HG03139 (cell line): Measurements from ENCODE around the gene RASGRF2.

Experiments used
- ATAC-seq: cut with Tn5 transposase; IDR thresholded peaks from one replicate; pipeline ENCODE4 v1.9.1; 2021; ENCODE audit not compliant: unreplicated experiment

Gene RASGRF2

DNA sequence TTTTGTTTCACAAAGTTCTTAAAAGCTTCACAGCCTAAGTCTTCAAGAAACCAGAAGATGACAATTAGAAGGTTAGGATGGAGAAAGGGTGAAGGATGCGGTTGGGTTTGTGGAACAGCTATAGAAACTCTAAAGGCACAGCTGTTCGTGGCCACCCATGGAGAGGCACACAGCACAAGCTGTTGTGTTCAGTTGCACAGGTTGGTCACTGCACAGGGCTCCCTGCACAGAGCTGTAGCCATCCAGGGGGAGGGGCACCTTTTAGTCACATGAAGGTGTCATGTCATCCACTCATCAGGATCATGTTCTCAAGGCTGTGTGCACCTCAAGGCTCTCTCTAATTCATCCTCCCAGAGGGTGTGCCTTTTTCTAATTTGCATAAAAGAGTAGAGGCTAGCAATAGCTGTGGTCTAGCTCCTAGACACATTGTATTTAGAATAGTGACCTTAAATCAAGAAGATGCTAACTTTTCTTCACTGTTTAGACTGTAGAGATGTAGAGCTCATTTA lies 5.0 kb upstream of the RASGRF2 start:
- no peak for ATAC-seq

DNA sequence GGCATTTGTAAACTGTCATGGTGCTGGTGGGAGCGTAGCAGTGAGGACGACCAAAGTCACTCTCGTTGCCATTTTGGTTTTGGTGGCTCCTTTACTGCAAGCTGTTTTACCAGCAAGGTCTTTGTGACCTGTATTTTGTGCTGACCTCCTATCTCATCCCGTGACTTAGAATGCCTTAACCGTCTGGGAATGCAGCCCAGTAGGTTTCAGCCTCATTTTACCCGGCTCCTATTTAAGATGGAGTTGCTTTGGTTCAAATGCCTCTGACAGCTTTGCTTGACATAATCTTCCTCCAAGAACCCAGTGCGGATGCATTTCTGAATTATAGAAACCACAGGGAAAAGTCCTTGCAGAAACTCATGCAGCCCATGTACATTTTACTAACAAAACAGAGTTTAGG lies 3.9 kb upstream of the RASGRF2 start:
- ATAC-seq, result no peak

DNA sequence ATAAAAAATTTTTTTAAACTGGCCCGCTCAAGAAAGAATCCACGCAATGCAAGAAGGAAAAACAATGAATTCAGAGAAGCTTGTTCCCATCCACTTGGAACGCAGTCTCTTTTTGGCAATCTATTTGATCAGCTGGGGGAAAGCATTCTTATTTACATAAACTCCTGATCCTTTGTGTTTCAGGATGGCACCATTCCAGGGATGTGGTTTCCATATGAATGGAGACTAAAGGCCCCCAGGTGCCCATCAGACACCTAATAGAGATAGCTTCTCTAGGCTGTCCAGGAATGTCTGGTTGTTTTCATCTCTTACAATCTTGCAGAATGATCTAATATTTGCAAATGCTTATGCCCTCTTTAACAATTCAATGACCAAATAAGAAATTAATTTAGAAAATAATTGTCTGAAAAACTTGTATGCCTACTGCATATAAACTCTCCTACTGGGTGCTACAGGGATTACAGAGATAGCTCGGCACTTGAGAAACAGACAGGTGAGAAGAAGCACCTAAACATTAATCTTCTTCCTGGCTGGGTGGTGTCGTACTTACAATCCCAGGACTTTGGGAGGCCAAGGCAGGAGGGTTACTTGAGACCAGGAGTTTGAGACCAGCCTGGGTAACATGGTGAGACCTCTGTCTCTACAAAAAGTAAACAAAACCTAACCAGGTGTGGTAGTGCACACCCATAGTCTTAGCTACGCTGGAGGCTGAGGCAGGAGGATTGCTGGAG lies 3.0 kb upstream of the RASGRF2 start:
- no peak for ATAC-seq

DNA sequence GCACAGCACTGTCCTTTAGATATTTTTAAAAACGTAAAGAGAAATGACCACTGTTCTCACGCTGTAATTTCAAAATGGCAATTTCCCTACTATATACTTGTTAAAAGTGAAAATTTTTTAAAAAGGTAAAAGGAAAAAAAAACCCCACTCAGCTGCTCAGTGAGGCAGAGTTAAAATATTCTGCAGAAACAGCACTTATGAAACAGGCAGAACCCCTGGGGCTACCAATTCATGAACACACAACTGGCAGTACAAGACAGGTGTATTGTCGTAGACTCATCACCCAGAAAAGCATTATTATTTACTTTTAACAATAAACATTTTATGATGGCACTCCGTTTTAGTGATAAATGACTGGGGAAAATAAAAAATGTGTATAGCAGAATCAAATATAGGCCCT lies 1.5 kb upstream of the RASGRF2 start:
- no peak for ATAC-seq

DNA sequence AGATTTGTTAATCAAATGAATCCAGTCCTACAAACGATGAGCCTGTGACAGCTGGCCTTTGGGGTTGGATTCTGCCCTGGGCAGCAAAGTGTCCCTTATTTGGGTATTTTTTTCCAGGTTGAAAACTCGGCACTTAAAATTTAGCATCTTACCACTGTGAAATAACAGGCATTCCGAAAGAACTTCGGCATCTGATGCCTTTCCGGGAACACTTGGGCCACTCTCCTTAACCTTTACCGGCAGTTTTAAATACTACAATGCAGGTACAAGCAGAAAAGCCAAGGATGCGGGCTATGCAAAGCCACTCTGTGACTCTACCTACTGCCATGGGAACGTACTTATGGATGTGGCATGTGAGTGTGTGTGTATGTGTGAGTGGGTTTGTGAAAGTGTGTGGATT lies 1.0 kb upstream of the RASGRF2 start:
- ATAC-seq, result no peak

DNA sequence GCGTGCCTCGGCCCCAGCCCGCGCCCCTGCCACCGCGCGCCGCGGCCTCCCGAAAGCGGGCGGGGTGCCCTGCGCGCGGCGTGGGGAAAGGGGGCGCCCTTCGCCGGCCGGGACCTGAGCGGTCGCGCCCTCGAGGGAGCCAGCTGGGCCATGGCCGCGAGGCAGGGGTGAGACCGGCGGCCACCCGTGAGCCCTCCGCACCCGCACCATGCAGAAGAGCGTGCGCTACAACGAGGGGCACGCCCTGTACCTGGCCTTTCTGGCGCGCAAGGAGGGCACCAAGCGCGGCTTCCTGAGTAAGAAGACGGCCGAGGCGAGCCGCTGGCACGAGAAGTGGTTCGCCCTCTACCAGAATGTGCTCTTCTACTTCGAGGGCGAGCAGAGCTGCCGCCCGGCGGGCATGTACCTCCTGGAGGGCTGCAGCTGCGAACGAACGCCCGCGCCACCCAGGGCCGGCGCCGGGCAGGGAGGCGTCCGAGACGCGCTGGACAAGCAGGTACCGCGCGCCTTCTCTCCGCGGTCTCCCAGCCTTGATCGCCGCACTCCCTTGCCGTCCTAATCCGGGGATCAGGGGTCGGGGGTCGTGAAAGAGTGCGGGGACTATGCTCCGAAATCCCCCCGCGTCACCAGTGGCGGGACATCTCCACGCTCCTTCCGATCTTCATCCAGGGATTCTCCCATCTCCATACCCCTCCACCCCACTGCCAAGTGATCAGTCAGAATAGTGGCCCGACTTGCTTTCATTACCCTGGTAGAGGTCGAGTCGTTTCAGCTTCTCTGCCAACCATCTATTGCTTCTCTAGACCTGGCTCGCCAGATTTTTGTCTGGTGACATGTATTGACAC lies 590 bp downstream of the RASGRF2 start:
- ATAC-seq, result no peak

DNA sequence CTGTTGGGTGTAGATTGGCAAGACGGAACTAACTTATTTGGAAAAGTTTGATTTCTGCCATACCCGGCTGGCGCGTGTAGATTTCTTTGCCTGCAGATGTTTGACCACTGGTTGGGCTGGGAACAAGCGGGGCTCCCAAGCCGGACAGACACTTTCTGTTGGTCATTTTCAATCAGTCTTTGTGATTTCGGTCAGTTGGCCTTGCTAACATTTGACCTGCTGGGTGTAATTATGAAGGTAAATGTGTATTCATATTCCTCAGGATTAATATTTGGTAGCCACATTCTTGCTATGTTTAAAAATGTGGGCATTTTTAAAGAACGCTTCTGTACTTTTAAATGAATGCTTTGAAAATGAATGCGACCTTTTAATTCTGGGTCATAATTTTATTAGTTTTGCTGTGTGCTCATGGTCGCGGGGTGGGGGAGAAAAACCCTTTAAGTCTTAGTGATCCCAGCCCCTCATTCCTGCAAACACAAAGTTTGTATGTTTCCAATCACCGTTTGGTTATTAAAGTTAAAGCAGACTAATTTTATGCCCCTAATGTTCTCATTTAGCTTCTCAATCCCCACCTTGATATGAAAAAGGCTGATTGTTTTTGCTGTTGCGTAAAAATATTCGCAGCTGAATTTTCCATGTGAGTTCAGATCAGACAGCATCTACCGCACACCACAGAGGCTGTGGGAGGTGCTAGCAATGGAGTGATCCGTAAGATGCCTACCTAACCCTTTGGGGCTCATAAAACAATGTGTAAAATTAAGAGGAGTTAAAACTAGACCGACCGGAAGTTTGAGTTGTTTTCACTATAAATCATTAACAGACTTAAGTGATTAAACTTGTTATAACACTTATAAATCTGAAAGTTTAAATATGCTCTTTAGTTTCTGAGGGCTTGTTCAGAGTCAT lies 1.5 kb downstream of the RASGRF2 start:
- no peak for ATAC-seq

DNA sequence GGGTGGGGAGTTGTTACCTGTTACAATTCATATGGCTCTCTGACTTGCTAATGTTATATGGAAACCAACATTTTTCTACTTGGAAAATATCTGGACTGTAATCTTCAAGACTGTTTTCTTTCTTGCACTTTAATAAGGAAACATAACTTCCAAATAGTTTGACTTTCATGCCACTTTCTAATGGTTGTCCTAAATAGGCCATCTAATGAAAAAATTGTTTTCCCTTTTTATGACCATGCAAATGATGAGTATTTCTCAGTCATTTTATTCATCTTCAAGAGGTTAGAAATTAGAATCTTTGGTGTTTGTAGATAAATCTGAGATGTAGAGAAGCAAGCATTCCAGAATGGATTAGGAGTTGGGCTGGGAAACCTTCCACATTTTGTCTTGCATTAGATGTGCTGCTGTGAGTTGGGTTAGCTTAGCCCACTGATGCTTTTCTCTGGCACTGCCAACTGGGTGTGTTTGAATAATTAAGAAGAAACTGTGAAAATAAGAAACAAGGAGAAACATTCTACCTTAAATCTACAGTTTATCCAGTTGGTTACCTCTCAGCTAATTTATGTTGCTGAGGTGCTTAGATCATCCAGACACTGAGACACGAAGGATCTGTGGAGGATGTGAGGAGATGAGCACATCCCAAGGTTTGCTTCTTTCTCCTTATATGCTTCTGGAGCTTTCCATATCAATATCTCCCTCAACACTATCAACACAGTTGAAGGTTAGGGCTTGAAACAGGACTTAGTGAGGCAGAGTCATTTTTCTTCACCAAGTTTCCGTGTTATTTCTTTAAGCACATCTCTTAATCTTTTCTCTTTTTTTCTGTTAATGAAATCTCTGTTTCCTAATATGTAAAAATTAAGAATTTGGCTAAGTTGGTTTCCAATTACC lies 2.7 kb downstream of the RASGRF2 start:
- no peak for ATAC-seq

DNA sequence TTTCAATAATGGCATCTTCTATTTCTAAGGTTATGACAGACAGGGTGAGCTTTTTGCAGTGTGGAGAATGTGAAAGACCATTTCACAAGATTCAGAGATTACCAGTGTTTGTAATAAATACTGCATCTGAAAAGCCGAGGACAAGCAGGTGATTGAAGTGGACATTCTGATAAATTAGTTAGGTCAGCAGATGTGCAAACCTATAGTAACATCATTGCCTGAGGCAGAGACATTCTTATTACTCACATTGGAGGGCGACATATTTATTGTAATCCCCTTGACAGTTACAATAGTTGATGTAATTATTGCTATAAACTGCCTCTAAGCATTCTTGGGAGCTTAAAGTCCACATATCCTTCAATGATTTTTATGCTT lies 3.3 kb downstream of the RASGRF2 start:
- ATAC-seq, result no peak

DNA sequence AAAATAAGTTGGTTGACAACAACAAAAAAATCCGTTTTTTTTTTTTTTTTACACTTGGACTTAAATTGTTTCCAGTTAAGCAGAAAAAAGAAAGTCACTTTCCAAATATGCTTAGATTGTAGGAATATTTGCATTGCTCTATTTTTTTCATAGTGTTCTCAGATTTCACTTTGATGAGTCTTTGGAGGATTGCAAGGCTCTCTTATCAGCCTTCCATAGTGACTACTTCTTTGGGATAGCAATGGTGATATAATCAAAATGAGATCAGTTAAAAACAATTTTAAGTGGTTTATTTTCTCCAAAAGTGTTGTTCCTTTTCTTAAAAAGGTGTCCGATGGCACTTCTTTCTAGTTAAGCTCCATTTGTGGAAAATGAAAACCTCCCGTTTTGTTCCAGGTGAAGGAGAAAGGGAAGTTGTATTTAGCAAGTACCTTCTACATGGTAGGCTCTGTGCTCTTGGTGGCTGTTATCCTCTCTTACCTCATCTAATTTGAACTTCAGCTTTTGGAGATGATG lies 3.9 kb downstream of the RASGRF2 start:
- ATAC-seq, result no peak

DNA sequence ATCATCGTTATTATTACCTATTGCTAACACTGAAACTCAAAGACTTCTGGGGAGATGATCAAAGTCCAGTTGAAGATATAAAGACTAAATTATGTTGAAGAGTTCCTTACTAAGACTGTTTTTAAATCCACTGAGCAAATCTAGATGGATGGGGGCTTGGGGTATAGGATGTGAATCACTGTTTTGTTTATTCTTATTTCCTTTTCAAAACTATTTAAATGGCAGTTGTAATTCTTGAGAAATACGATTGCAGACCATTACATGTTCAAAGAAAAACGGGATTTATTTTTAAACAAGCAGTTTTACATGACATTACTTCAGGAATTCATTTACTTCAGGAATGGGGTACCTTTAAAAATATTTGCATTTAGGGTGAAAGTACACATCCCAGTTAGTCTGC lies 4.3 kb downstream of the RASGRF2 start:
- ATAC-seq, result no peak

DNA sequence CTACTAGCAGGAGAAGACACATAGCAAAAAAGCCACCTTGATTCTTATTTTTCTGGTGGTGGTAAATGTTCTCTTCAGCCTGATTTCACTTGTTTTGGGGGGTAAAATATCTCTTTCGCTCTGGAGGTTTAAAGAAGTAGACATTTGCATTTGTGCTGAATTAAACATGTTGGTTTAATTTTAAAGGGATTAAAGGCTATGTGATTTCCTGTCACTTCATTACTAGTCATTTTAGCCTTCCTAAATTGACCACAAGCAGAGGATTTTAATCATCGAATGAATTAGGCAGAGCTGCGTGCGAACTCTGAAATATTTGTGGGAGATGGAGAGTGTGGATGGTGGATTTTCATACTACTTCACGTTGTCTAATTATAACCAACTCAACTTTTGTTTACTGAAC lies 4.8 kb downstream of the RASGRF2 start:
- no peak for ATAC-seq

DNA sequence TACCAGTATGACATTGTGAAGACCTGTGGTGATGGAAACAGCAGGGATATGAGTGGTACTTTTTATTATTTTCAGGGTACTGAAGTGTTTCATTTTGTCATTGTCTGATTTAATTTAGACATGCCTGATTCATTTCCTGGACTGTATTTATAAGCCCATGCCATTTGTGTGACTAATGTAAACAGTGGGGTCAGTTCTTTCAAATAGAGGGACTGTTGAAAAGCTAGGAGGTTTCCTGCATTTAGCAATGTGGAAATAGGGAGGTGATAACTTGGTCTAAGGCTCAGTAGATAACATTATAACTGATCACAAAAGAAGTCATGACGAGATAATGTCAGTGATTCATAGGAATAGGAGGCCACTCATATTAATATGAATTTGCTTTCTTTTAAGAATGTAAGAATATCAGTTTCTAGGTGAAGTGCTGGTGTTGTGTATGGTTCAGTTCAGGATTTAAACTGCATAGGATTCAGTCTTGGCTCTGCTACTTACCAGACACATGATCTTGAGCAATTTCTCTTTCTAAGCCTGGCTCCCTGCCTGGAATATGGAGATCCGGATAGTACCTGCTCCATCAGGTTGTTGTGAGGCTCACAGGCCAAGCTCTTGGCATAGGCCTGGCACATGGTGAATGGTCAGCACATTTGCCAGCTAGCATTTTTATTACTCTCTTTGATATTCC lies 7.5 kb downstream of the RASGRF2 start:
- ATAC-seq, result no peak

DNA sequence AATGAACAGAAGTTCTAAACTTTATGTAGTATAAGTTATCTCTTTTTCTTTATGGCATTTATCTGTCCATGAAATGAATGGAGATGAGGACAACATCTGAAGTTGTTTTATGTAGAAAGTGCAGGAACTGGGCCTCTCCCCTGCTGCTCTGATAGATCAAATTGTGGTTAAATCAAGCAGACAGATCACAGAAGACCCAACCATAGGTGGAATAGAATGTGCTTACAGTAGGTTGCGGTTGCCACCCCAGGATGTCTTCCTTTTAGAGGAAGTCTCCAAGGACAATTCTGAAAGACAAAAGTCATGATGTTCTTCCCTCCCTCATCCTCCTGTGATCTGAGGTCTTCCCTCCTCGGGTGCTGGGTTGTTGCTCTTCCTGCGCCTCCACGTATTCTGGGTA lies 12.9 kb downstream of the RASGRF2 start:
- no peak for ATAC-seq

DNA sequence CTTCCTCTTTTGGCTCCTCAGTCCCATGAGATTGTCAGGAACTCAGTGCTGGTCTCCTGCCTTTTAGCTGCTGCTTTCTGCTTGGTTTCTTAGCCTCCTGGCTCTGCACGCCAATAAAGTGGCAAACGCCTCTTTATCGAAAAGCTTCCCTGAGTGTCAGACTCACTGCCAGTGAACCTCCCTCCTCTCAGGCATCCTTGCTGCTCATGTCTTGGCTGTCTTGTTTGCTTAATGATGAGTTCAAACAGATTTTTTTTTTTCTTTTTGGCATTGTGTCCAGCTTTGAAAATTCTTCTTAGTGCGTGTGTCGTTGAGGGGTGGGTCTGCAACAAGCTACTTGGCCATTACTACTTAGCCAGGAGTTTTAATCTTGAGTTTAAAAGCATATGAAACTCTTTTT lies 14.9 kb downstream of the RASGRF2 start:
- ATAC-seq, result no peak

DNA sequence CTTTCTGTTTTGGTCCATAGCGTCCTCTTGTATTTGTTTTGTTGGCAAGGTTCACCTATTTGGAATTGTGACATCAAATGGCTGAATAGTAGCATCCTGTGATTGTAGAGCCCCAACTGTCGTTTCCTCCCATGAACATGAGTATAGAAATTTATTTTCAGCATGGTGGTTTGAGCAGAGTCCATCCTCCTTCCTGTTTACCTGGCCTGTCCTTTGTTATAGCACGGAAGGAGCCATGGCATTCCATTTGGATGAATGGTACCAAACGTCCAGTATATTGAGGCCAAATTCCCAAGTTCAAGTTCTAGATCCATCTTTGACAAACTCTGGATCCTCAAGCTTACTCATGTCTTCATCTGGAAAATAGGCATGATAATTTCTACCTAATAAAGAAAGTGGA lies 16.8 kb downstream of the RASGRF2 start:
- no peak for ATAC-seq

DNA sequence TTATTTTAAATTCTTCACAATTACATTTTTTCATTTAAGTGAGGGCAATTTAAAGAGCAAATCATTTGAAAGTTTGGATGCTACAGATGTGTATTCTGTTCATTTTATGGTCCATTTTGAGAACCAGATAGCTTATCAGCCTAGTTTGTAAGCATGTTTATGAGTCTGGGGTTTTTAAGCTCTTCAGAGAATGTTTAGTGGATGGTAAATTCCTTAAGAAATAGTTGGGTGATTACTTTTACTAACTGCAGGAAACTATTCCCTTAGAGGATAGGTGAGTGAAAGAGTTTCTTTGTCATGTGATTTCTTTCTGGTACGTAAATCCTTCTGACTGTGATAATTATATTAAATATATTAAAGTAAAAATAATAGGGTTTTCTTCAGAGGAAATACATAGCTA lies 17.6 kb downstream of the RASGRF2 start:
- ATAC-seq, result no peak

DNA sequence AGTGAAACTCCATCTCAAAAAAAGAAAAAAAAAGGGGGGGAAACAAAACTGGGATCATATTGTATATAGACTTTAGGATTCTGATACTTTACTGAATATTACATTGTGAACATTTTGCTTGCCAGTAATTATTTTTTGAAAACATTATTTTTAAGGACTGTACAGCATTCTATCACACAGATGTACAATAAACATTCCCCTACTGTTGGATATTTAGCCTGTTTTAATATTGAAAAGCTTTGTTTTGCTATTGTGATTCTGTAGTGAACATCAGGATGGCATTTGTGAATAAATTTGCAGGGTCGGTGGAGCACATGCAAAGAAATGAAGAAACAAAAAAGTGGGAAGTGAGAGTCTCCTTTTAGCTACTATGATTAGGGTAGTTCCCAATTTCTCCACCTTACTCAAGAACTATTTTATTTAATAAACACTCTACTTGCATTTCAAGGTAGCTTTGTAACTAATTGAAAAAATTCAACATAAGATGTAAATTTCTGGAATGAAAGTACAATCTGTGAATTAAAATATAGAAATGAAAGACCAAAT lies 18.7 kb downstream of the RASGRF2 start:
- no peak for ATAC-seq

DNA sequence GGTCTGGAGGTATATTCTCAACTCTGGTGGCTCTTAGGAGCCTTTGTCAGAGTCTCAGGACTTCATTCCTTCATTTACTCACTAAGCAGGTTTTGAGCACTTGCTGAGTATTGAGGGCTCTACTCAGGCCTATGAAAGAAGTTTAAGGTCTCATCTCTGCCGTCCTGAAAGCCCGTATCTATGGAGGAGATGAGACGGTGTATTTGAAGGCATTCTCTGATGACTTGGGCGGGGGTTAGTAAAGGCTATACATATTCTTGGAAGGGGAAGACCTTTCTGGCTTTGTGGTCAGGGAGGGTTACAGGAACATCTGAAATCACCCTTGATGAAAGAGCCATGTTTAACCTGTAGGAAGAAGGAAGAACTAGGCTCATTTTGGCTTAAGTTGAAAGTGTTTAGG lies 21.9 kb downstream of the RASGRF2 start:
- no peak for ATAC-seq
